AG10803 (cell line): Measurements from ENCODE around the gene VPS37C.
A peak's percentile ranks its signal among the peaks of the same experiment; 100 is the strongest.
"Not testable (repeated sequence)": the region's sequence is repeated elsewhere in the genome, so short reads cannot be mapped to it uniquely, and the experiment has no call there.

Experiments used
- DNase-seq: peaks from one replicate; pipeline ENCODE4 v3.0.0; 2010; ENCODE audit warnings: low read depth
- H3K4me3 ChIP-seq: 2 replicates; pipeline ENCODE4 v1.5.1; 2011; ENCODE audit warnings: mild to moderate bottlenecking, low read length, control low read depth
- TF ChIP-seq, protein P1 (sequence below): conservative IDR thresholded peaks from 2 replicates; pipeline ENCODE4 v1.5.1; 2011; ENCODE audit warnings: mild to moderate bottlenecking, low read length, control low read depth, inconsistent platforms

The VPS37C gene

DNA sequence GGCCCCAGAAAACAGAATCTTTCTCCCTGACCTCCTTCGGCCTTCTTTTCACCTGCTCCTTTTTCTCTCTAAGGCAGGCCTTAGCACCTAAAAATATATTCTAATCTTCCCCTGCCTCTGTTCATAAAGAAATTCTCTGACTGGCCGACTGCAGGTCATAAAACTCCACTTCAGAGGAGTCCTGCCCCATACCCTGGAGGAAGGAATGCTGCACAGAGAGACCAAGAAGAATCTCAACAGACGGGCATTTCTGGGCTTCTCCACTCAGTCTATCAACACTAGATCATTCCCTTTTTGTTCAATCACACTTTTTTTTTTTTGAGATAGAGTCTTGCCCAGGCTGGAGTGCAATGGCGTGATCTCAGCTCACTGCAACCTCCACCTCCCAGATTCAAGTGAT is 22.4 kb upstream of the VPS37C start:
- no peak for DNase-seq
- no peak overlapping the region for H3K4me3 ChIP-seq
- TF ChIP-seq, protein P1, sequence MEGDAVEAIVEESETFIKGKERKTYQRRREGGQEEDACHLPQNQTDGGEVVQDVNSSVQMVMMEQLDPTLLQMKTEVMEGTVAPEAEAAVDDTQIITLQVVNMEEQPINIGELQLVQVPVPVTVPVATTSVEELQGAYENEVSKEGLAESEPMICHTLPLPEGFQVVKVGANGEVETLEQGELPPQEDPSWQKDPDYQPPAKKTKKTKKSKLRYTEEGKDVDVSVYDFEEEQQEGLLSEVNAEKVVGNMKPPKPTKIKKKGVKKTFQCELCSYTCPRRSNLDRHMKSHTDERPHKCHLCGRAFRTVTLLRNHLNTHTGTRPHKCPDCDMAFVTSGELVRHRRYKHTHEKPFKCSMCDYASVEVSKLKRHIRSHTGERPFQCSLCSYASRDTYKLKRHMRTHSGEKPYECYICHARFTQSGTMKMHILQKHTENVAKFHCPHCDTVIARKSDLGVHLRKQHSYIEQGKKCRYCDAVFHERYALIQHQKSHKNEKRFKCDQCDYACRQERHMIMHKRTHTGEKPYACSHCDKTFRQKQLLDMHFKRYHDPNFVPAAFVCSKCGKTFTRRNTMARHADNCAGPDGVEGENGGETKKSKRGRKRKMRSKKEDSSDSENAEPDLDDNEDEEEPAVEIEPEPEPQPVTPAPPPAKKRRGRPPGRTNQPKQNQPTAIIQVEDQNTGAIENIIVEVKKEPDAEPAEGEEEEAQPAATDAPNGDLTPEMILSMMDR = peak; percentile 22

DNA sequence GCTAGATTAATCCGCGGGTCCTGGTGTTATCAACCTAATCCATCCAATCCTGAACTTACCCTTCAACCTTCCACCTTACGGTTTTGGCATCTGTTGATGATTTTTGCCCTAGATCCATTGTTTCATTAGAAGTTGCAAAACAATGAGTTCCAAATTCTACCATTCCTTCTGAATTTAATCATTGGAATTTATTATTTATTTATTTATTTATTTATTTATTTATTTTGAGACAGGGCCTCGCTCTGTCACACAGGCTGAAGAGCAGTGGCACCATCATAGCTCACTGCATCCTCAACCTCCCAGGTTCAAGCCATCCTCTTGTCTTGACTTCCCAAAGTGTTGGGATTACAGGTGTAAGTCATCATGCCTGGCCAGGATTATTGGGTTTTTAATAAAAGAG is 20.3 kb upstream of the VPS37C start:
- H3K4me3 ChIP-seq = no peak overlapping the region
- no peak for DNase-seq
- TF ChIP-seq, protein P1 = no peak

DNA sequence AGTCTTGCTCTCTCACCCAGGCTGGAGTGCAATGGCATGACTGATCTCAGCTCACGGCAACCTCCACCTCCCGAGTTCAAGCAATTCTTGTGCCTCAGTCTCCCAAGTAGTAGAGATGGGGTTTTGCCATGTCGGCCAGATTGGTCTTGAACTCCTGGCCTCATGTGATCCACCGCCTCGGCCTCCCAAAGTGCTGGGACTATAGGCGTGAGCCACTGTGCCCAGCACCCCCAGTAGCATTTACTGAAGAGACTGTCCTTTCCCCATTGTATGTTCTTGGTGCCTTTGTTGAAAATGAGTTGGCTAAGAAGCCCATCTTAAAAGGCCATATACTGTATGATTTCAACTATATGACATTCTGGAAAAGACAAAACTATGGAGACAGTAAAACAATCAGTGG is 19.0 kb upstream of the VPS37C start:
- not testable (repeated sequence) for H3K4me3 ChIP-seq

DNA sequence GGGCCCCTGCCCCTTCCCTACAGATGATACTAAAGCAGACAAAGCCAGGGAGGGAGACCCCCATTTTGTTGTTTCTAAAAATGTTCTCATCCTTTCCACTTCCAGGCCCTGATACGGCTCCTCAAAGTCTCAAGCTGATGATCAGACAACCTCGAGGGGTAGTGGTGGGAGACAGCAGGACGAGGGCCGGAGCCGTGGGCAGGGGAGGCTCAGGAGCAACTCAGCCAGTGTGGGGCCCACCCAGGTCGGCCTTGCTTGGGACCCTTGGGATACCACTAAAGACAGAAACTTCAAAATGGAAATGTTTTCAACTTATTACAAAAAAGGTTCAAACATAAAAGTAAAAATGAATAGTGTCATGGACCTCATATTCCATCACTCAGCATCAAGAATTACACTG is 15.2 kb upstream of the VPS37C start:
- TF ChIP-seq, protein P1 = no peak
- H3K4me3 ChIP-seq = no peak overlapping the region
- DNase-seq = no peak

More for the DNA sequence above, 19.0 kb upstream of the VPS37C start:
- DNase-seq = not testable (repeated sequence)

DNA sequence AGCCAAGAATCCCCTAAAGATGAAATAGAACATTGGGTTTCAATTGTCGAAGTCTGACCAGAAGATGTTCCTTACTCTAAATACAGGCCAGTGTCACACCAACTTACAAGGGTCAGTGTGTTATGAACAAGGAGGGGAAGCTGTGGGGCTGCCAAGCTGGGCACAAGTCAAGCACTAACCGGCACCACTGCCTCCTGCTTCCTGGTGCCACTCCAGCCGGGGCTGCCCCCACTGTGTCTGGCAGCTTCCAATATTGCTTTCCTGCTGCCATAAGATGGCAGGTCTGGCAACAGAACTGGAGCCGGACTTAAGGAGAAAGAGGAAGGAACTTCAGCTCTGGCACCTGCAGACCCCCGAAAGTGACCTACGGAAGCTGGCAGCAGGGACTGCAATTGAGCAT is 13.7 kb upstream of the VPS37C start:
- H3K4me3 ChIP-seq = no peak overlapping the region
- no peak for DNase-seq
- TF ChIP-seq, protein P1 = no peak

DNA sequence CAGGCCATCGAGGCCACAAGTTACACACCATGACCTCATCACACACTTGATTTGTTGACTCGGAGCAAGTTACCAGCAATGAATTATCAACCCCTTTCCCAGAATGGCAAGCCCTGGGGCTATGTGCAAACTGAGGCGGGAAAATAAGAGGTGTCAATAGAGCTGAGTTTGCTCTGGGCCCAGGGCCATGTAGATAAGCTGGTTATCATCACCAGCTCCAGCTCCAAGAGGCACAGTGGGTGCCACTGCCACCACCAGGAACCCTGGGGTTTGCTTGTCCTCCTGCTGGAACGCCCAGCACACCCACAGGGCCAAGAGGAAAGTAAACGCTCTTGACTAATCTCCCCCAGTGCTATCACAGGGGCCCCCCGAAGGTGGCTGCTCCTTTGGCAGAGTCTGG is 13.0 kb upstream of the VPS37C start:
- DNase-seq = no peak
- no peak overlapping the region for H3K4me3 ChIP-seq
- TF ChIP-seq, protein P1 = no peak

DNA sequence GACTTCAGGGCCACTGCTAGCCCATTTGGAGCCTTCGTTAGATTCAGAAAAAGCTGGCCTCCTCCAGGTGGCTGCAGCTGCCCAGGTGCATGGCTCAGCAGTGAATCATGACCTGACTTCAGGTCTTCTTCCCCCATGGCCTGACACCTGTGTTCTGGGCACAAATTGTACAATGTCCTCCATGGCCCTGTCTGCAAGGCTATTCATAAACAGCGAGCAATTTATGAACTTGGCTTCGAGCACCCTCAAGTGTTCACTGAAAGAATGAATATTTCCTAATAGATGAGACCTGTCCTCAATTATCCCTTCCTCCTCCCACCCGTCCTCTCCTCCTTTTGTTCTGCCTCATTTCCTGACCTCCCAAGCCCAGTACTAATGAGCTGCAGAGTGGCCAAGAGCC is 12.2 kb upstream of the VPS37C start:
- no peak overlapping the region for H3K4me3 ChIP-seq
- DNase-seq = peak; percentile 52
- TF ChIP-seq, protein P1 = peak; percentile 55

DNA sequence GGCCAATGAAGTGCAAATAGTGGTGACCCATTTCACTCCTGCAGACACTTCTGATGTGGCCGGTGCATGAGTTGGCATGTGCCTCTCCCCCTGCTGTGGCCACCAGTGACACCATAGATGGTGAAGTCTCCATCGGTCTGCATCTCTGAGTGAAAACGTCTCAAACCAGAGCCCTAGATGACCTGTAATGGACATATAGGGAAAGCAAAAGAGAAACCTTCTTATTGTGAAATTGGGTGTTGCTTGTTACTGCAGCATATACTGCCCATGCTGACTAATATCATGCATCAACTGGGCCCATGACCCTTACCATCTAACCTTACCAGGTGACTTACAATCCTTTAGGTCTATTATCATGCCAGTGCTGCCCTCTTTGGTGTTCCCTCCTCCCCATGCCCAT is 11.7 kb upstream of the VPS37C start:
- DNase-seq = no peak
- TF ChIP-seq, protein P1 = no peak
- H3K4me3 ChIP-seq = no peak overlapping the region
